MCF 10A (cell line): Measurements from ENCODE around the gene LILRB5. TPM values are rescaled to one million over a fixed set of nuclear protein-coding genes. Genes with fewer than 3 reads are reported as not detected.

ENCODE experiments used
- BruUV-seq: library from RNA; stranded (reverse); fragments of 400-500 nt; replicated peaks from 2 replicates; lab custom pipeline; 2021; lab: Mats Ljungman, UMichigan
- CTCF ChIA-PET: fragments of 300-600 bp; sonication (Branson Sonifier 250); formaldehyde crosslinking; extraction: SDS; loops from one replicate; lab custom pipeline; 2021; ENCODE audit warnings: antibody characterized with exemption, inconsistent platforms; lab: Yijun Ruan, JAX
- POLR2A ChIA-PET: fragments of 300-600, 350-650 bp; sonication (Branson Sonifier 250); formaldehyde crosslinking; extraction: SDS; loops from one replicate; lab custom pipeline; 2020; ENCODE audit warnings: antibody characterized with exemption, inconsistent platforms; lab: Yijun Ruan, JAX
- DNase-seq: peaks from one replicate; pipeline ENCODE4 v3.0.0-alpha.2; 2018; ENCODE audit not compliant: unreplicated experiment
- H3K27ac Mint-ChIP-seq: one replicate; pipeline ENCODE4 v1.8.0; 2022; ENCODE audit warnings: mild to moderate bottlenecking, low read depth, mixed read lengths; ENCODE audit not compliant: unreplicated experiment
- H3K27me3 Mint-ChIP-seq: one replicate; pipeline ENCODE4 v1.8.0; 2022; ENCODE audit warnings: mixed read lengths; ENCODE audit not compliant: insufficient read depth, unreplicated experiment
- H3K36me3 Mint-ChIP-seq: one replicate; pipeline ENCODE4 v1.8.0; 2022; ENCODE audit warnings: mild to moderate bottlenecking, moderate library complexity, mixed read lengths; ENCODE audit not compliant: insufficient read depth, unreplicated experiment
- H3K4me1 Mint-ChIP-seq: one replicate; pipeline ENCODE4 v1.8.0; 2022; ENCODE audit warnings: mixed read lengths; ENCODE audit not compliant: insufficient read depth, unreplicated experiment
- H3K4me3 Mint-ChIP-seq: one replicate; pipeline ENCODE4 v1.8.0; 2022; ENCODE audit warnings: mild to moderate bottlenecking, moderate library complexity, mixed read lengths; ENCODE audit not compliant: unreplicated experiment
- H3K9me3 Mint-ChIP-seq: one replicate; pipeline ENCODE4 v1.8.0; 2022; ENCODE audit warnings: mixed read lengths; ENCODE audit not compliant: unreplicated experiment
- CTCF ChIP-seq: fragments of 200-600 bp; IDR thresholded peaks from one replicate; pipeline ENCODE4 v1.8.0; 2022; ENCODE audit warnings: antibody characterized with exemption, mild to moderate bottlenecking; ENCODE audit not compliant: unreplicated experiment
- intact Hi-C: fragments of 100-400 bp; cut with micrococcal nuclease; formaldehyde crosslinking; loops from 2 replicates; pipeline ENCODE4 v1.14.1; 2022
- microRNA-seq: library from miRNA; unstranded; fragments of <30 nt; microRNA quantifications from one replicate; pipeline ENCODE4 v1.2.0, GENCODE V29; 2022
- total RNA-seq: library from RNA; stranded (reverse); gene quantifications from 2 replicates; pipeline ENCODE4 v1.2.3, GENCODE V29; 2022

The LILRB5 gene
- total RNA-seq, 1 experiment from 2014 or later = not detected

- POLR2A ChIA-PET = interaction anchor here (0.6 to 13.2 kb wide), 5 partner anchors 12 to 245 kb away, joined by 3 to 324 read pairs (median 13); partner anchors contain the start of genes CNOT3, LENG1, LENG8 and MBOAT7
- peak; percentile 35 for DNase-seq
- H3K4me3 Mint-ChIP-seq = peak overlapping the region; percentile 91
- H3K36me3 Mint-ChIP-seq = peaks cover 79% of the 10 kb centered on the region
- no peak for TF ChIP-seq CTCF
- H3K27me3 Mint-ChIP-seq = no peaks in the 10 kb centered on the region
- H3K27ac Mint-ChIP-seq = no peak overlapping the region
- CTCF ChIA-PET = interaction anchor here (1.9 to 2.5 kb wide), 2 partner anchors 17 to 35 kb away, joined by 5 to 7 read pairs; no protein-coding TSS in a partner anchor
- peaks cover 17% of the 10 kb centered on the region for H3K4me1 Mint-ChIP-seq
- intact Hi-C loops = loop anchor here (5.0 kb wide), 2 partner anchors 41 to 336 kb away; partner anchors contain the start of gene MYADM
- no TSS peak for BruUV-seq
- H3K9me3 Mint-ChIP-seq = no peaks in the 10 kb centered on the region
These were observed 53.9 kb downstream of the LILRB5 start for GRCh38 chr19:54203151-54203611.

GRCh38 chr19:54201980-54202379, 55.1 kb downstream of the LILRB5 start:
- Mint-ChIP-seq H3K36me3 (peaks cover 67% of the 10 kb centered on the region), H3K4me1 (peaks cover 12% of the 10 kb centered on the region), H3K27me3 (no peaks in the 10 kb centered on the region), H3K4me3 (peak overlapping the region; percentile 91), H3K9me3 (no peaks in the 10 kb centered on the region), H3K27ac (peak overlapping the region; percentile 99)
- TF ChIP-seq CTCF = no peak
- intact Hi-C loops = loop anchor here (5.0 kb wide), 2 partner anchors 40 to 335 kb away; partner anchors contain the start of gene MYADM
- DNase-seq = peak; percentile 50
- BruUV-seq = no TSS peak
- ChIA-PET POLR2A (interaction anchor here (0.8 to 13.2 kb wide), 9 partner anchors 8 to 246 kb away, joined by 3 to 324 read pairs (median 14); partner anchors contain the start of genes CNOT3, LENG1, LENG8 and MBOAT7), CTCF (interaction anchor here (0.7 to 2.5 kb wide), 4 partner anchors 15 to 34 kb away, joined by 4 to 7 read pairs (median 4); no protein-coding TSS in a partner anchor)

- BruUV-seq = TSS peak; percentile 71
- Mint-ChIP-seq H3K27me3 (no peaks in the 10 kb centered on the region), H3K4me3 (peak overlapping the region; percentile 91), H3K27ac (peak overlapping the region; percentile 99), H3K4me1 (peaks cover 14% of the 10 kb centered on the region), H3K9me3 (no peaks in the 10 kb centered on the region), H3K36me3 (peaks cover 60% of the 10 kb centered on the region)
- intact Hi-C loops = loop anchor here (5.0 kb wide), 2 partner anchors 39 to 334 kb away; partner anchors contain the start of gene MYADM
- no peak for TF ChIP-seq CTCF
- DNase-seq = no peak
- ChIA-PET CTCF (interaction anchor here (0.6 to 2.5 kb wide), 3 partner anchors 12 to 190 kb away, joined by 3 to 7 read pairs (median 3); partner anchors contain the start of gene MBOAT7), POLR2A (interaction anchor here (0.9 to 13.2 kb wide), 13 partner anchors 9 to 1453 kb away, joined by 3 to 324 read pairs (median 4); partner anchors contain the start of genes CNOT3, LENG1, LENG8 and MBOAT7)
These were observed 55.8 kb downstream of the LILRB5 start for GRCh38 chr19:54201172-54201701.

Small RNAs within 50 kb of the gene (microRNA-seq; reads per million reads assigned to microRNA genes)
- gene MIR4752 = not detected

Other genes starting within 250 kb of the LILRB5 start
- gene VSTM1, start 193.4 kb downstream of the LILRB5 start, total RNA-seq = not detected in 2 replicates
- not detected in 2 replicates for gene TARM1, start 175.9 kb downstream of the LILRB5 start, total RNA-seq
- 2.9 and 9.2 TPM in 2 replicates for gene OSCAR, start 156.5 kb downstream of the LILRB5 start, total RNA-seq
- gene NDUFA3, start 154.4 kb downstream of the LILRB5 start, total RNA-seq = 111 and 128 TPM in 2 replicates
- 15.6 and 22.8 TPM in 2 replicates for gene TFPT, start 141.6 kb downstream of the LILRB5 start, total RNA-seq
- gene PRPF31, start 141.5 kb downstream of the LILRB5 start, total RNA-seq = 52.8 and 59.7 TPM in 2 replicates
- gene CNOT3, start 119.5 kb downstream of the LILRB5 start, total RNA-seq = 63.2 and 80.5 TPM in 2 replicates
- 6.1 and 8.2 TPM in 2 replicates for gene LENG1, start 97.6 kb downstream of the LILRB5 start, total RNA-seq
- 3.7 and 6.1 TPM in 2 replicates for gene TMC4, start 84.1 kb downstream of the LILRB5 start, total RNA-seq
- gene MBOAT7, start 67.7 kb downstream of the LILRB5 start, total RNA-seq = 43.8 and 49.5 TPM in 2 replicates
- gene TSEN34, start 66.0 kb downstream of the LILRB5 start, total RNA-seq = 28.0 and 40.1 TPM in 2 replicates
- gene RPS9, start 56.4 kb downstream of the LILRB5 start, total RNA-seq = 1,356 and 1,735 TPM in 2 replicates
- not detected in 2 replicates for gene LILRB3, start 34.3 kb downstream of the LILRB5 start, total RNA-seq
- gene LILRA6, start 14.5 kb downstream of the LILRB5 start, total RNA-seq = not detected in 2 replicates
- gene LILRB2, start 23.8 kb upstream of the LILRB5 start, total RNA-seq = not detected in 2 replicates
- gene LILRA5, start 55.9 kb upstream of the LILRB5 start, total RNA-seq = not detected in 2 replicates
- not detected in 2 replicates for gene LILRA4, start 81.9 kb upstream of the LILRB5 start, total RNA-seq
- gene LAIR1, start 107.7 kb upstream of the LILRB5 start, total RNA-seq = not detected in 2 replicates
- gene TTYH1, start 158.2 kb upstream of the LILRB5 start, total RNA-seq = not detected in 2 replicates
- gene LENG8, start 191.9 kb upstream of the LILRB5 start, total RNA-seq = 238 and 249 TPM in 2 replicates
- 6.9 and 9.3 TPM in 2 replicates for gene LENG9, start 206.5 kb upstream of the LILRB5 start, total RNA-seq
- 3.0 TPM in 2 replicates for gene CDC42EP5, start 216.0 kb upstream of the LILRB5 start, total RNA-seq
- not detected in 2 replicates for gene LAIR2, start 245.6 kb upstream of the LILRB5 start, total RNA-seq